ENCODE results near the gene ZCCHC24.

The ZCCHC24 gene

GRCh38 chr10:79393924-79394610, 51.4 kb downstream of the ZCCHC24 start:
- no peak for DNase-seq

GRCh38 chr10:79393221-79393923, 52.1 kb downstream of the ZCCHC24 start:
- no peak for DNase-seq

- DNase-seq: no peak
Measured at GRCh38 chr10:79392506-79393176, 52.8 kb downstream of the ZCCHC24 start.

- no peak for DNase-seq
Measured at GRCh38 chr10:79392020-79392398, 53.4 kb downstream of the ZCCHC24 start.

- no peak for DNase-seq
Measured at GRCh38 chr10:79391231-79392019, 54.0 kb downstream of the ZCCHC24 start.

GRCh38 chr10:79390551-79391229, 54.7 kb downstream of the ZCCHC24 start:
- DNase-seq: no peak

- no peak for DNase-seq
Measured at GRCh38 chr10:79390057-79390456, 55.4 kb downstream of the ZCCHC24 start.

- no peak for DNase-seq
Measured at GRCh38 chr10:79387974-79388850, 57.2 kb downstream of the ZCCHC24 start.

GRCh38 chr10:79387466-79387973, 57.9 kb downstream of the ZCCHC24 start:
- DNase-seq: no peak

- DNase-seq: no peak
Measured at GRCh38 chr10:79386637-79387465, 58.6 kb downstream of the ZCCHC24 start.

GRCh38 chr10:79385804-79386531, 59.5 kb downstream of the ZCCHC24 start:
- DNase-seq: no peak

- DNase-seq: no peak
Measured at GRCh38 chr10:79385392-79385795, 60.0 kb downstream of the ZCCHC24 start.

- DNase-seq: no peak
Measured at GRCh38 chr10:79384773-79385391, 60.5 kb downstream of the ZCCHC24 start.

GRCh38 chr10:79383974-79384606, 61.3 kb downstream of the ZCCHC24 start:
- no peak for DNase-seq

GRCh38 chr10:79382491-79382941, 62.9 kb downstream of the ZCCHC24 start:
- no peak for DNase-seq

GRCh38 chr10:79381804-79382221, 63.6 kb downstream of the ZCCHC24 start:
- DNase-seq: no peak

GRCh38 chr10:79380946-79381721, 64.3 kb downstream of the ZCCHC24 start:
- DNase-seq: no peak

Data from GF-D8 (cell line).